HG03575 (cell line): ENCODE results near the gene TMEM267.
"Not testable (repeated sequence)": the region's sequence is repeated elsewhere in the genome, so short reads cannot be mapped to it uniquely, and the experiment has no call there.

ENCODE experiments used
- ATAC-seq: cut with Tn5 transposase; IDR thresholded peaks from one replicate; pipeline ENCODE4 v1.9.1; 2021; ENCODE audit not compliant: unreplicated experiment, insufficient number of reproducible peaks, low FRiP score; ENCODE audit errors: extremely low read depth

TMEM267 gene

GRCh38 chr5:43413966-43414365 is 69.7 kb downstream of the TMEM267 start:
- ATAC-seq = no peak

GRCh38 chr5:43412644-43413043 is 71.0 kb downstream of the TMEM267 start:
- no peak for ATAC-seq

GRCh38 chr5:43412156-43412555 is 71.5 kb downstream of the TMEM267 start, which contains the start of gene CCL28:
Gene CCL28, minus strand, starts transcription at chr5:43412391. Its CDS starts 75 bp downstream, at chr5:43412316.
- no peak for ATAC-seq

- no peak for ATAC-seq
Observed at GRCh38 chr5:43411495-43411894, 72.2 kb downstream of the TMEM267 start.

- no peak for ATAC-seq
Observed at GRCh38 chr5:43410414-43410813, 73.3 kb downstream of the TMEM267 start.

GRCh38 chr5:43409809-43410271 is 73.8 kb downstream of the TMEM267 start:
- ATAC-seq = no peak

GRCh38 chr5:43402524-43403066 is 81.1 kb downstream of the TMEM267 start:
- not testable (repeated sequence) for ATAC-seq

- no peak for ATAC-seq
Observed at GRCh38 chr5:43401827-43402226, 81.8 kb downstream of the TMEM267 start.

GRCh38 chr5:43400082-43400481 is 83.6 kb downstream of the TMEM267 start:
- ATAC-seq = no peak

- no peak for ATAC-seq
Observed at GRCh38 chr5:43396762-43397304, 86.8 kb downstream of the TMEM267 start.
